Chondrocyte (in vitro differentiated cells): ENCODE results near the gene MAP4K2. TPM values are rescaled to one million over a fixed set of nuclear protein-coding genes. Genes with fewer than 3 reads are reported as not detected.

Source experiments
- DNase-seq: peaks from one replicate; pipeline ENCODE4 v3.0.0; 2021; ENCODE audit warnings: mixed read lengths, low spot score
- H3K27ac Mint-ChIP-seq: one replicate; pipeline ENCODE4 v1.8.0; 2021; ENCODE audit warnings: mild to moderate bottlenecking, moderate library complexity, mixed read lengths; ENCODE audit not compliant: unreplicated experiment
- H3K27me3 Mint-ChIP-seq: 2 replicates; pipeline ENCODE4 v1.8.0; 2021; ENCODE audit warnings: low read depth, mixed read lengths
- H3K36me3 Mint-ChIP-seq: 2 replicates; pipeline ENCODE4 v1.8.0; 2021; ENCODE audit warnings: low read depth, mixed read lengths
- H3K4me1 Mint-ChIP-seq: 2 replicates; pipeline ENCODE4 v1.8.0; 2021; ENCODE audit warnings: low read depth, mild to moderate bottlenecking, mixed read lengths
- H3K4me3 Mint-ChIP-seq: one replicate; pipeline ENCODE4 v1.8.0; 2021; ENCODE audit warnings: mild to moderate bottlenecking, moderate library complexity, mixed read lengths; ENCODE audit not compliant: unreplicated experiment
- H3K9me3 Mint-ChIP-seq: 2 replicates; pipeline ENCODE4 v1.8.0; 2021; ENCODE audit warnings: low read depth, mixed read lengths
- CTCF ChIP-seq: fragments of 200-600 bp; sonication (generic); IDR thresholded peaks from 2 replicates; pipeline ENCODE4 v1.5.0; 2021; ENCODE audit warnings: antibody characterized with exemption, mild to moderate bottlenecking, moderate library complexity
- total RNA-seq: library from RNA; stranded (reverse); gene quantifications from 3 replicates; pipeline ENCODE4 v1.2.1, GENCODE V29; 2021

MAP4K2 gene
- total RNA-seq, 1 donor from 2014 or later: 13.4 TPM

- TF ChIP-seq CTCF: no peak
- no peak for DNase-seq
- Mint-ChIP-seq H3K4me1 (peaks cover 8% of the 10 kb centered on the region), H3K9me3 (no peaks in the 10 kb centered on the region), H3K27me3 (no peaks in the 10 kb centered on the region), H3K27ac (no peak overlapping the region), H3K36me3 (peaks cover 3% of the 10 kb centered on the region), H3K4me3 (no peak overlapping the region)
Observed at GRCh38 chr11:64739871-64740270, 63.1 kb downstream of the MAP4K2 start.

- Mint-ChIP-seq H3K4me1 (no peaks in the 10 kb centered on the region), H3K27ac (no peak overlapping the region), H3K27me3 (no peaks in the 10 kb centered on the region), H3K4me3 (no peak overlapping the region), H3K9me3 (no peaks in the 10 kb centered on the region), H3K36me3 (peaks cover 8% of the 10 kb centered on the region)
- DNase-seq: no peak
- TF ChIP-seq CTCF: no peak
Observed at GRCh38 chr11:64736654-64737053, 66.4 kb downstream of the MAP4K2 start.

GRCh38 chr11:64735725-64736259 is 67.2 kb downstream of the MAP4K2 start:
- no peak for DNase-seq
- no peak for TF ChIP-seq CTCF
- Mint-ChIP-seq H3K4me3 (no peak overlapping the region), H3K9me3 (no peaks in the 10 kb centered on the region), H3K27ac (no peak overlapping the region), H3K4me1 (no peaks in the 10 kb centered on the region), H3K36me3 (peaks cover 8% of the 10 kb centered on the region), H3K27me3 (peaks cover under 1% of the 10 kb centered on the region)

Other genes with a start within 250 kb of the MAP4K2 start
- gene SLC22A11, start 247.3 kb downstream of the MAP4K2 start, total RNA-seq: 0.15 TPM in 1 of 3 replicates, not detected in the others
- not detected in 3 replicates for gene SLC22A12, start 212.0 kb downstream of the MAP4K2 start, total RNA-seq
- 1.1 to 3.0 TPM (median 1.8 TPM) in 3 replicates for gene NRXN2, start 80.0 kb downstream of the MAP4K2 start, total RNA-seq
- gene RASGRP2, start 59.1 kb downstream of the MAP4K2 start, total RNA-seq: 4.7 to 11.4 TPM (median 10.1 TPM) in 3 replicates
- gene PYGM, start 43.2 kb downstream of the MAP4K2 start, total RNA-seq: 0.65 to 1.6 TPM (median 1.2 TPM) in 3 replicates
- 183 to 198 TPM (median 190 TPM) in 3 replicates for gene SF1, start 24.7 kb downstream of the MAP4K2 start, total RNA-seq
- 19.5 to 26.4 TPM (median 20.4 TPM) in 3 replicates for gene MEN1, start 7.3 kb upstream of the MAP4K2 start, total RNA-seq
- 0.17 to 0.46 TPM (median 0.35 TPM) in 3 replicates for gene CDC42BPG, start 41.4 kb upstream of the MAP4K2 start, total RNA-seq
- gene EHD1, start 75.4 kb upstream of the MAP4K2 start, total RNA-seq: 78.9 to 129 TPM (median 111 TPM) in 3 replicates
- 15.2 to 21.9 TPM (median 16.3 TPM) in 3 replicates for gene ATG2A, start 114.0 kb upstream of the MAP4K2 start, total RNA-seq
- gene PPP2R5B, start 121.5 kb upstream of the MAP4K2 start, total RNA-seq: 21.7 to 33.2 TPM (median 29.3 TPM) in 3 replicates
- not detected in 3 replicates for gene GPHA2, start 132.7 kb upstream of the MAP4K2 start, total RNA-seq
- not detected in 3 replicates for gene MAJIN, start 168.9 kb upstream of the MAP4K2 start, total RNA-seq
- gene BATF2, start 193.8 kb upstream of the MAP4K2 start, total RNA-seq: not detected in 3 replicates
- 80.1 to 85.5 TPM (median 83.7 TPM) in 3 replicates for gene ARL2, start 210.9 kb upstream of the MAP4K2 start, total RNA-seq
- 21.0 to 26.1 TPM (median 24.9 TPM) in 3 replicates for gene SNX15, start 224.2 kb upstream of the MAP4K2 start, total RNA-seq
- 13.1 to 18.2 TPM (median 14.3 TPM) in 3 replicates for gene SAC3D1, start 238.0 kb upstream of the MAP4K2 start, total RNA-seq